ENCODE data around the gene SULT1A1. TPM values are rescaled to one million over a fixed set of nuclear protein-coding genes. Genes with fewer than 3 reads are reported as not detected.

The SULT1A1 gene
- total and polyA plus RNA-seq, 2 of the 8 experiments (the other 6 are each of a cell fraction or from before 2014, with no cell fraction given) = 2.1 to 4.0 TPM

DNA sequence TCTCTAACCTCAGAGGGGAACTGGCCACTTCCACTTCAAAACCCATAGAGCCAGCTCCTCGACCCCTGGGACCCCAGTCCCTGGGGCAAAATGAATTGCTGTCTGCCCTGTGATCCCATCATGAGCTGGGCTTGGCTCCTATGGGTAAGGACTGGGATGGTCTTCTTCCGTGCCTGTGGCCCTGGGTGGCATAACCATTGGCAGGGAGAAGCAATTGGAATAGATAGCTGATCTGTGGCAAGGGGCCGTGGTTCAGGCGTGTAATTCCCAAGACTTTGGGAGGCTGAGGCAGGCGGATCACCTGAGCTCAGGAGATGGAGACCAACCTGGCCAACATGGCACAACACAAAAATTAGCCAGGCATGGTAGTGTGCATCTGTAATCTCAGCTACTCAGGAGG, 17.3 kb downstream of the SULT1A1 start (continued):
- TF ChIP-seq, protein P1, sequence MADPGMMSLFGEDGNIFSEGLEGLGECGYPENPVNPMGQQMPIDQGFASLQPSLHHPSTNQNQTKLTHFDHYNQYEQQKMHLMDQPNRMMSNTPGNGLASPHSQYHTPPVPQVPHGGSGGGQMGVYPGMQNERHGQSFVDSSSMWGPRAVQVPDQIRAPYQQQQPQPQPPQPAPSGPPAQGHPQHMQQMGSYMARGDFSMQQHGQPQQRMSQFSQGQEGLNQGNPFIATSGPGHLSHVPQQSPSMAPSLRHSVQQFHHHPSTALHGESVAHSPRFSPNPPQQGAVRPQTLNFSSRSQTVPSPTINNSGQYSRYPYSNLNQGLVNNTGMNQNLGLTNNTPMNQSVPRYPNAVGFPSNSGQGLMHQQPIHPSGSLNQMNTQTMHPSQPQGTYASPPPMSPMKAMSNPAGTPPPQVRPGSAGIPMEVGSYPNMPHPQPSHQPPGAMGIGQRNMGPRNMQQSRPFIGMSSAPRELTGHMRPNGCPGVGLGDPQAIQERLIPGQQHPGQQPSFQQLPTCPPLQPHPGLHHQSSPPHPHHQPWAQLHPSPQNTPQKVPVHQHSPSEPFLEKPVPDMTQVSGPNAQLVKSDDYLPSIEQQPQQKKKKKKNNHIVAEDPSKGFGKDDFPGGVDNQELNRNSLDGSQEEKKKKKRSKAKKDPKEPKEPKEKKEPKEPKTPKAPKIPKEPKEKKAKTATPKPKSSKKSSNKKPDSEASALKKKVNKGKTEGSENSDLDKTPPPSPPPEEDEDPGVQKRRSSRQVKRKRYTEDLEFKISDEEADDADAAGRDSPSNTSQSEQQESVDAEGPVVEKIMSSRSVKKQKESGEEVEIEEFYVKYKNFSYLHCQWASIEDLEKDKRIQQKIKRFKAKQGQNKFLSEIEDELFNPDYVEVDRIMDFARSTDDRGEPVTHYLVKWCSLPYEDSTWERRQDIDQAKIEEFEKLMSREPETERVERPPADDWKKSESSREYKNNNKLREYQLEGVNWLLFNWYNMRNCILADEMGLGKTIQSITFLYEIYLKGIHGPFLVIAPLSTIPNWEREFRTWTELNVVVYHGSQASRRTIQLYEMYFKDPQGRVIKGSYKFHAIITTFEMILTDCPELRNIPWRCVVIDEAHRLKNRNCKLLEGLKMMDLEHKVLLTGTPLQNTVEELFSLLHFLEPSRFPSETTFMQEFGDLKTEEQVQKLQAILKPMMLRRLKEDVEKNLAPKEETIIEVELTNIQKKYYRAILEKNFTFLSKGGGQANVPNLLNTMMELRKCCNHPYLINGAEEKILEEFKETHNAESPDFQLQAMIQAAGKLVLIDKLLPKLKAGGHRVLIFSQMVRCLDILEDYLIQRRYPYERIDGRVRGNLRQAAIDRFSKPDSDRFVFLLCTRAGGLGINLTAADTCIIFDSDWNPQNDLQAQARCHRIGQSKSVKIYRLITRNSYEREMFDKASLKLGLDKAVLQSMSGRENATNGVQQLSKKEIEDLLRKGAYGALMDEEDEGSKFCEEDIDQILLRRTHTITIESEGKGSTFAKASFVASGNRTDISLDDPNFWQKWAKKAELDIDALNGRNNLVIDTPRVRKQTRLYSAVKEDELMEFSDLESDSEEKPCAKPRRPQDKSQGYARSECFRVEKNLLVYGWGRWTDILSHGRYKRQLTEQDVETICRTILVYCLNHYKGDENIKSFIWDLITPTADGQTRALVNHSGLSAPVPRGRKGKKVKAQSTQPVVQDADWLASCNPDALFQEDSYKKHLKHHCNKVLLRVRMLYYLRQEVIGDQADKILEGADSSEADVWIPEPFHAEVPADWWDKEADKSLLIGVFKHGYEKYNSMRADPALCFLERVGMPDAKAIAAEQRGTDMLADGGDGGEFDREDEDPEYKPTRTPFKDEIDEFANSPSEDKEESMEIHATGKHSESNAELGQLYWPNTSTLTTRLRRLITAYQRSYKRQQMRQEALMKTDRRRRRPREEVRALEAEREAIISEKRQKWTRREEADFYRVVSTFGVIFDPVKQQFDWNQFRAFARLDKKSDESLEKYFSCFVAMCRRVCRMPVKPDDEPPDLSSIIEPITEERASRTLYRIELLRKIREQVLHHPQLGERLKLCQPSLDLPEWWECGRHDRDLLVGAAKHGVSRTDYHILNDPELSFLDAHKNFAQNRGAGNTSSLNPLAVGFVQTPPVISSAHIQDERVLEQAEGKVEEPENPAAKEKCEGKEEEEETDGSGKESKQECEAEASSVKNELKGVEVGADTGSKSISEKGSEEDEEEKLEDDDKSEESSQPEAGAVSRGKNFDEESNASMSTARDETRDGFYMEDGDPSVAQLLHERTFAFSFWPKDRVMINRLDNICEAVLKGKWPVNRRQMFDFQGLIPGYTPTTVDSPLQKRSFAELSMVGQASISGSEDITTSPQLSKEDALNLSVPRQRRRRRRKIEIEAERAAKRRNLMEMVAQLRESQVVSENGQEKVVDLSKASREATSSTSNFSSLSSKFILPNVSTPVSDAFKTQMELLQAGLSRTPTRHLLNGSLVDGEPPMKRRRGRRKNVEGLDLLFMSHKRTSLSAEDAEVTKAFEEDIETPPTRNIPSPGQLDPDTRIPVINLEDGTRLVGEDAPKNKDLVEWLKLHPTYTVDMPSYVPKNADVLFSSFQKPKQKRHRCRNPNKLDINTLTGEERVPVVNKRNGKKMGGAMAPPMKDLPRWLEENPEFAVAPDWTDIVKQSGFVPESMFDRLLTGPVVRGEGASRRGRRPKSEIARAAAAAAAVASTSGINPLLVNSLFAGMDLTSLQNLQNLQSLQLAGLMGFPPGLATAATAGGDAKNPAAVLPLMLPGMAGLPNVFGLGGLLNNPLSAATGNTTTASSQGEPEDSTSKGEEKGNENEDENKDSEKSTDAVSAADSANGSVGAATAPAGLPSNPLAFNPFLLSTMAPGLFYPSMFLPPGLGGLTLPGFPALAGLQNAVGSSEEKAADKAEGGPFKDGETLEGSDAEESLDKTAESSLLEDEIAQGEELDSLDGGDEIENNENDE (IDR thresholded peaks at IDR 0.05; ENCODE audit: insufficient replicate concordance, low read length) = no peak
- TF ChIP-seq TEAD4 (IDR thresholded peaks at IDR 0.05; ENCODE audit: low read depth, low read length) (no peak), ASH2L (IDR thresholded peaks at IDR 0.05; ENCODE audit: low read length) (no peak), TAF1 (IDR thresholded peaks at IDR 0.05; ENCODE audit: low read depth, low read length) (no peak), ZNF274 (IDR thresholded peaks at IDR 0.05; ENCODE audit: borderline replicate concordance, extremely low read depth, low read length) (no peak)

All from H1 (cell line).